A549 (cell line): Measurements from ENCODE around the gene ARHGEF6. TPM values are rescaled to one million over a fixed set of nuclear protein-coding genes. Genes with fewer than 3 reads are reported as not detected.

Experiments used
- ATAC-seq, 2 experiments: fragments of 200-7000 bp in 1 of 2; fragments of >200 bp in 1 of 2; cut with Nextera tagmentation in 1 of 2; cut with Tn5 transposase in 1 of 2; 3 replicates each; pipeline versions ENCODE4 v1.8.0 to v1.9.1; 2018 to 2020; ENCODE audit warnings: mild to moderate bottlenecking in 1 of 2, moderate library complexity in 1 of 2
- CTCF ChIA-PET: fragments of 300-600 bp; sonication (Branson Sonifier 250); formaldehyde crosslinking; extraction: SDS; loops from one replicate; lab custom pipeline; 2021; ENCODE audit warnings: antibody characterized with exemption, inconsistent platforms; lab: Yijun Ruan, JAX
- POLR2A ChIA-PET: fragments of 350-600 bp; formaldehyde crosslinking; extraction: SDS; loops from one replicate; lab custom pipeline; 2021; ENCODE audit warnings: antibody characterized with exemption, inconsistent platforms; lab: Yijun Ruan, JAX
- DNase-seq, 2 experiments: peaks; one replicate each; pipeline versions ENCODE4 v3.0.0 to v3.0.0-alpha.2; 2011 to 2016; ENCODE audit warnings: low read depth in 1 of 2, low spot score in 1 of 2
- FAIRE-seq: peaks from 2 replicates; lab custom pipeline; 2011; peaks lifted over from hg19 to GRCh38; lab: Jason Lieb, UNC
- H3K27ac ChIP-seq, 2 experiments: fragments of >200 bp; sonication (Bioruptor Twin); formaldehyde crosslinking; 3 replicates each; pipeline ENCODE4 v1.5.1; 2016 to 2017
- H3K4me1 ChIP-seq: fragments of >200 bp; sonication (Bioruptor Twin); formaldehyde crosslinking; 3 replicates; pipeline ENCODE4 v1.6.1; 2016
- H3K4me2 ChIP-seq: fragments of >200 bp; sonication (Bioruptor Twin); formaldehyde crosslinking; 3 replicates; pipeline ENCODE4 v1.6.1; 2016
- H3K4me3 ChIP-seq: fragments of >200 bp; sonication (Bioruptor Twin); formaldehyde crosslinking; 3 replicates; pipeline ENCODE4 v1.5.1; 2016
- H3K9me3 ChIP-seq: fragments of >200 bp; sonication (Bioruptor Twin); formaldehyde crosslinking; 3 replicates; pipeline ENCODE4 v1.6.1; 2016
- ATOH8 ChIP-seq: fragments of 250-450 bp; sonication (Bioruptor Pico); IDR thresholded peaks from 2 replicates; pipeline ENCODE4 v1.5.0; 2020; ENCODE audit warnings: low read depth, mild to moderate bottlenecking, moderate library complexity
- CEBPB ChIP-seq, 2 experiments: fragments of >200 bp in 1 of 2; sonication (Bioruptor Twin) in 1 of 2; formaldehyde crosslinking in 1 of 2; IDR thresholded peaks; 2 replicates each; pipeline ENCODE4 v1.6.1; 2012 to 2016
- CTCF ChIP-seq: fragments of >200 bp; sonication (Bioruptor Twin); formaldehyde crosslinking; IDR thresholded peaks from 3 replicates; pipeline ENCODE4 v1.5.1; 2016
- EHMT2 ChIP-seq: fragments of 200-600 bp; sonication (generic); IDR thresholded peaks from 2 replicates; pipeline ENCODE4 v1.6.1; 2016; ENCODE audit warnings: antibody characterized with exemption, low read depth, mild to moderate bottlenecking, moderate library complexity
- EP300 ChIP-seq, 2 experiments: fragments of >200 bp; sonication (Bioruptor Twin); formaldehyde crosslinking; IDR thresholded peaks; 2 replicates in 1 of 2; 3 replicates in 1 of 2; pipeline ENCODE4 v1.6.1; 2016 to 2017
- GATA3 ChIP-seq: IDR thresholded peaks from 2 replicates; pipeline ENCODE4 v1.6.1; 2012; ENCODE audit warnings: borderline replicate concordance
- HEYL ChIP-seq: fragments of 250-450 bp; sonication (Bioruptor Pico); IDR thresholded peaks from 2 replicates; pipeline ENCODE4 v1.8.0; 2021; ENCODE audit warnings: mild to moderate bottlenecking, moderate library complexity
- HMGXB4 ChIP-seq: fragments of 250-450 bp; sonication (Bioruptor Pico); IDR thresholded peaks from 2 replicates; pipeline ENCODE4 v1.5.0; 2021; ENCODE audit warnings: mild to moderate bottlenecking, moderate library complexity, borderline replicate concordance
- HOXB5 ChIP-seq: fragments of 250-450 bp; sonication (Bioruptor Pico); IDR thresholded peaks from 2 replicates; pipeline ENCODE4 v1.5.0; 2020; ENCODE audit warnings: mild to moderate bottlenecking, moderate library complexity
- MAZ ChIP-seq: fragments of 150-350 bp; IDR thresholded peaks from 2 replicates; pipeline ENCODE4 v1.6.1; 2014; ENCODE audit warnings: antibody characterized with exemption, low read depth, low read length, borderline replicate concordance
- NFE2L2 ChIP-seq: fragments of 150-350 bp; conservative IDR thresholded peaks from 2 replicates; pipeline ENCODE4 v1.6.1; 2014; ENCODE audit warnings: low read length
- NR3C1 ChIP-seq: fragments of >200 bp; sonication (Bioruptor Twin); formaldehyde crosslinking; IDR thresholded peaks from 3 replicates; pipeline ENCODE4 v1.6.1; 2017
- PHF8 ChIP-seq: fragments of 200-600 bp; sonication (generic); IDR thresholded peaks from 2 replicates; pipeline ENCODE4 v1.6.1; 2016; ENCODE audit warnings: low read depth, mild to moderate bottlenecking, antibody characterized with exemption, moderate library complexity, borderline replicate concordance
- POLR2A ChIP-seq: IDR thresholded peaks from 2 replicates; pipeline ENCODE4 v1.6.1; 2012; ENCODE audit warnings: mild to moderate bottlenecking, low read length
- POLR2AphosphoS2 ChIP-seq: conservative IDR thresholded peaks from 2 replicates; pipeline ENCODE4 v1.6.1; 2012; ENCODE audit warnings: low read length, improper control_type of control experiment, inconsistent platforms
- RCOR1 ChIP-seq: fragments of 150-350 bp; IDR thresholded peaks from 2 replicates; pipeline ENCODE4 v1.6.1; 2014; ENCODE audit warnings: antibody characterized with exemption, low read length, low read depth
- RNF2 ChIP-seq: fragments of 200-600 bp; sonication (generic); IDR thresholded peaks from 2 replicates; pipeline ENCODE4 v1.6.1; 2016; ENCODE audit warnings: low read depth, mild to moderate bottlenecking, antibody characterized with exemption, moderate library complexity, borderline replicate concordance
- SMC3 ChIP-seq: fragments of >200 bp; sonication (Bioruptor Twin); formaldehyde crosslinking; IDR thresholded peaks from 3 replicates; pipeline ENCODE4 v1.6.1; 2018; ENCODE audit warnings: inconsistent platforms
- SREBF2 ChIP-seq: fragments of 450-650 bp; IDR thresholded peaks from 2 replicates; pipeline ENCODE4 v1.6.1; 2014; ENCODE audit warnings: mild to moderate bottlenecking, moderate library complexity
- TFCP2L1 ChIP-seq: fragments of 250-450 bp; sonication (Bioruptor Pico); IDR thresholded peaks from 2 replicates; pipeline ENCODE4 v1.5.0; 2021; ENCODE audit warnings: mild to moderate bottlenecking
- TP53 ChIP-seq: fragments of 250-450 bp; sonication (Bioruptor Pico); IDR thresholded peaks from 2 replicates; pipeline ENCODE4 v1.5.0; 2021; ENCODE audit warnings: mild to moderate bottlenecking, moderate library complexity
- ZC3H11A ChIP-seq: fragments of 450-650 bp; IDR thresholded peaks from 2 replicates; pipeline ENCODE4 v1.6.1; 2014; ENCODE audit warnings: antibody characterized with exemption, mild to moderate bottlenecking
- ZFP36 ChIP-seq: fragments of 450-650 bp; IDR thresholded peaks from 2 replicates; pipeline ENCODE4 v1.6.1; 2014; ENCODE audit warnings: borderline replicate concordance; ENCODE audit not compliant: partially characterized antibody
- ZNF302 ChIP-seq: fragments of 250-450 bp; sonication (Bioruptor Pico); IDR thresholded peaks from 2 replicates; pipeline ENCODE4 v1.9.0; 2021; ENCODE audit warnings: inconsistent platforms, mild to moderate bottlenecking, moderate library complexity
- WGBS: methylation state at CpG from one replicate; pipeline ENCODE4 v1.1.6; 2017; ENCODE audit errors: missing lambda C conversion rate; 5-methylcytosine and 5-hydroxymethylcytosine counted together
- polyA plus RNA-seq, 4 experiments: library from polyadenylated mRNA; depleted of rRNA in 3 of 4; stranded (reverse); fragments of >200 nt; fragmentation: RNase III in 1 of 4; extraction: RNeasy Plus Mini Kit Qiagen cat#74134 plus additional on column Dnase treatment in 1 of 4; gene quantifications; 2 replicates in 3 of 4; 3 replicates in 1 of 4; pipeline ENCODE4 v1.2.3, GENCODE V29; 2011 to 2017

Gene ARHGEF6
- polyA plus RNA-seq, 2 of the 4 experiments (the other 2 are of a cell fraction) = 0.10 to 0.30 TPM

GRCh38 chrX:136650811-136651210, 129.9 kb downstream of the ARHGEF6 start:
- ATAC-seq (no peak), DNase-seq (no peak), FAIRE-seq (no peak)
- POLR2A ChIA-PET = no interaction called here
- Histone ChIP-seq H3K9me3 (no peaks in the 10 kb centered on the region), H3K4me2 (no peak overlapping the region), H3K4me3 (no peak overlapping the region), H3K27ac (no peak overlapping the region), H3K4me1 (no peaks in the 10 kb centered on the region)
- CTCF ChIA-PET = no interaction called here
- TF ChIP-seq HMGXB4 (no peak), POLR2AphosphoS2 (no peak), ZNF302 (CRISPR knock-in tag) (no peak), NR3C1 (no peak), ZC3H11A (no peak), SREBF2 (no peak), CTCF (no peak), HOXB5 (CRISPR knock-in tag) (no peak), NFE2L2 (no peak), RCOR1 (no peak), PHF8 (no peak), TP53 (CRISPR knock-in tag) (no peak)
- 71% methylated on average over 3 of the region's 3 CpGs for WGBS

GRCh38 chrX:136647677-136648360, 132.9 kb downstream of the ARHGEF6 start, which contains the start of gene CD40LG:
TSS of gene CD40LG (plus strand) at chrX:136648158. CDS start at chrX:136648249, 91 bp downstream.
- no peak for TF ChIP-seq NFE2L2
- CTCF ChIA-PET = no interaction called here
- no peak for FAIRE-seq

GRCh38 chrX:136646602-136647239, 134.0 kb downstream of the ARHGEF6 start:
- no peak overlapping the region for H3K4me2 ChIP-seq
- no peak for FAIRE-seq
- no peak for TF ChIP-seq TFCP2L1 (CRISPR knock-in tag)
- TF ChIP-seq HOXB5 (CRISPR knock-in tag) = no peak
- no peak for TF ChIP-seq RNF2
- no peak for TF ChIP-seq CTCF
- no peak for TF ChIP-seq EHMT2
- no peak for TF ChIP-seq MAZ
- no peak for TF ChIP-seq CEBPB (IDR thresholded peaks at IDR 0.05)
- TF ChIP-seq SMC3 = no peak
- TF ChIP-seq GATA3 = no peak
- no peak for TF ChIP-seq ZC3H11A
- TF ChIP-seq POLR2A = no peak
- TF ChIP-seq EP300 (IDR thresholded peaks at IDR 0.05) = no peak
- TF ChIP-seq ZFP36 = no peak
- TF ChIP-seq HEYL = no peak
- TF ChIP-seq ATOH8 (CRISPR knock-in tag) = no peak
- TF ChIP-seq HMGXB4 = no peak
- whole genome bisulfite sequencing = 0% methylated on average over 4 of the region's 5 CpGs
- no peak overlapping the region for H3K4me3 ChIP-seq
- no peak for DNase-seq
- H3K27ac ChIP-seq = no peak overlapping the region
- no peak for ATAC-seq
- ChIA-PET POLR2A (no interaction called here), CTCF (interaction anchor here (1.3 kb wide), 1 partner anchor 48 kb away, joined by 4 read pairs; no protein-coding TSS in a partner anchor)
- H3K9me3 ChIP-seq = no peaks in the 10 kb centered on the region
- H3K4me1 ChIP-seq = no peaks in the 10 kb centered on the region

More at GRCh38 chrX:136647677-136648360, 132.9 kb downstream of the ARHGEF6 start, which contains the start of gene CD40LG:
- Histone ChIP-seq H3K4me3 (no peak within 1 kb of the TSS), H3K9me3 (no peaks in the 10 kb centered on the region), H3K27ac (no peak within 1 kb of the TSS), H3K4me2 (no peak within 1 kb of the TSS), H3K4me1 (no peaks in the 10 kb centered on the region)
- ATAC-seq (no peak), DNase-seq (no peak)
- POLR2A ChIA-PET = no interaction called here
- WGBS = 56% methylated on average over 10 of the region's 10 CpGs
